Activated naive CD4-positive, alpha-beta T cell treated with anti-CD3 and anti-CD28 coated beads, Interleukin-2, amount 10 ng/mL, durations not matched to agents 7 days and 5 days (primary cell): ENCODE measurements around the gene LDLRAD3.

Experiments
- CTCF ChIA-PET: fragments of 350-600 bp; sonication (Branson Sonifier 250); formaldehyde crosslinking; loops from one replicate; lab custom pipeline; 2021; ENCODE audit warnings: antibody characterized with exemption; lab: Charles Lee
- DNase-seq: peaks from one replicate; pipeline ENCODE4 v3.0.0-alpha.2; 2020
- H3K27ac Mint-ChIP-seq: one replicate; pipeline ENCODE4 v1.8.0; 2021; ENCODE audit warnings: mild to moderate bottlenecking, moderate library complexity, mixed read lengths
- H3K27me3 Mint-ChIP-seq: one replicate; pipeline ENCODE4 v1.8.0; 2021; ENCODE audit warnings: mild to moderate bottlenecking, mixed read lengths
- H3K36me3 Mint-ChIP-seq: one replicate; pipeline ENCODE4 v1.8.0; 2021; ENCODE audit warnings: mixed read lengths
- H3K4me1 Mint-ChIP-seq: one replicate; pipeline ENCODE4 v1.8.0; 2021; ENCODE audit warnings: mixed read lengths
- H3K4me3 Mint-ChIP-seq: one replicate; pipeline ENCODE4 v1.8.0; 2021; ENCODE audit warnings: mild to moderate bottlenecking, moderate library complexity, mixed read lengths
- H3K9me3 Mint-ChIP-seq: one replicate; pipeline ENCODE4 v1.8.0; 2021; ENCODE audit warnings: mixed read lengths

The LDLRAD3 gene

GRCh38 chr11:36016709-36017108, 72.8 kb downstream of the LDLRAD3 start:
- H3K27me3 Mint-ChIP-seq = peaks cover 13% of the 10 kb centered on the region
- no peak overlapping the region for H3K27ac Mint-ChIP-seq
- no peaks in the 10 kb centered on the region for H3K9me3 Mint-ChIP-seq
- no peaks in the 10 kb centered on the region for H3K36me3 Mint-ChIP-seq
- no peaks in the 10 kb centered on the region for H3K4me1 Mint-ChIP-seq
- no peak overlapping the region for H3K4me3 Mint-ChIP-seq
- CTCF ChIA-PET = no interaction called here
- no peak for DNase-seq

- no peaks in the 10 kb centered on the region for H3K4me1 Mint-ChIP-seq
- no peaks in the 10 kb centered on the region for H3K36me3 Mint-ChIP-seq
- peaks cover 10% of the 10 kb centered on the region for H3K27me3 Mint-ChIP-seq
- no peak overlapping the region for H3K4me3 Mint-ChIP-seq
- DNase-seq = no peak
- H3K9me3 Mint-ChIP-seq = no peaks in the 10 kb centered on the region
- CTCF ChIA-PET = interaction anchor here (0.6 kb wide), 1 partner anchor 1585 kb away, joined by 3 read pairs; no protein-coding TSS in a partner anchor
- no peak overlapping the region for H3K27ac Mint-ChIP-seq
Measured at GRCh38 chr11:36019005-36019596, 75.2 kb downstream of the LDLRAD3 start.

GRCh38 chr11:36019722-36020121, 75.9 kb downstream of the LDLRAD3 start:
- CTCF ChIA-PET = no interaction called here
- peaks cover 6% of the 10 kb centered on the region for H3K27me3 Mint-ChIP-seq
- no peaks in the 10 kb centered on the region for H3K4me1 Mint-ChIP-seq
- H3K27ac Mint-ChIP-seq = no peak overlapping the region
- H3K4me3 Mint-ChIP-seq = no peak overlapping the region
- no peaks in the 10 kb centered on the region for H3K36me3 Mint-ChIP-seq
- no peak for DNase-seq
- H3K9me3 Mint-ChIP-seq = no peaks in the 10 kb centered on the region

- CTCF ChIA-PET = no interaction called here
- Mint-ChIP-seq H3K27me3 (no peaks in the 10 kb centered on the region), H3K4me3 (no peak overlapping the region), H3K9me3 (no peaks in the 10 kb centered on the region), H3K4me1 (no peaks in the 10 kb centered on the region), H3K27ac (no peak overlapping the region), H3K36me3 (no peaks in the 10 kb centered on the region)
- no peak for DNase-seq
Measured at GRCh38 chr11:36022882-36023281, 79.0 kb downstream of the LDLRAD3 start.

DNA sequence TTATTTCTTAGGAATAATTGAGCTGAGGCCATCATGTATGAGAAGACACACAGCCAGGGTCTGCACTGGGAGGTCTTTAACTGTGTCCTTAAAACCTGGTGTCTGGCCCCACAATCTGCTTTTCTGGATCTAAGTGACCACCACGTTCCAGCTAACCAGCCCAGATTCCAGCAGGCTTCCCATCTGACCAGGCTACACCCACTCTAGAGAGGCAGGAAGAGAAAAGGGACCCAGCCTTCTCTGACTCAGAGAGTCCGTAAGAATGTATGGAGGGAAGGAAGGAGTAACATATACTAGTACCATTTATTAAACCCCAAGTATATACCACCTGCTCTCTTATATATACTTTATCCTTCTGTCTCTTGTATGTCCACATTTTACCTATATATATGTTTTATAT, 80.1 kb downstream of the LDLRAD3 start:
- no peak overlapping the region for H3K4me3 Mint-ChIP-seq
- H3K4me1 Mint-ChIP-seq = no peaks in the 10 kb centered on the region
- no peaks in the 10 kb centered on the region for H3K36me3 Mint-ChIP-seq
- no peaks in the 10 kb centered on the region for H3K27me3 Mint-ChIP-seq
- CTCF ChIA-PET = interaction anchor here (1.6 kb wide), 1 partner anchor 18 kb away, joined by 5 read pairs; no protein-coding TSS in a partner anchor
- H3K27ac Mint-ChIP-seq = no peak overlapping the region
- no peak for DNase-seq
- H3K9me3 Mint-ChIP-seq = no peaks in the 10 kb centered on the region

DNA sequence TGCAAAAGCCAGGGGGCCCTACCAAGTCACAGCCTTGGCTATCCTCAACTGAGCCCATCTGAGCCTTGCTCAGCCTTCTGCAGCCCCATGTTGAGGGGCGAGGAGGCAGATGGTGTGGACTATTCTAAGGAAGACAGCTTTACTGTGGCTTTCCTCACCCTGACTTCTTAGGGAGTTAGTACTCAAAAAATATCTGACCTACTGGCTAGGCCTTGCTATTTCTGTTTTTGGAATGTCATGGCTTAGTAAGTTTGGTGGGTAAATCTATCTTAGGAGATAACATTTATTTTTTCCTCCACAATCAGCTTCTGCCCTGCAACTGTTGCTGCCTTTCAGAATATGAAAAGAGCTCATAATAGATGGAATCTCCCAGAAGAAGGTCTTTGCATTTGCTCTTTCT, 80.9 kb downstream of the LDLRAD3 start:
- no peak for DNase-seq
- Mint-ChIP-seq H3K36me3 (no peaks in the 10 kb centered on the region), H3K27ac (no peak overlapping the region), H3K4me1 (no peaks in the 10 kb centered on the region), H3K27me3 (no peaks in the 10 kb centered on the region), H3K4me3 (no peak overlapping the region), H3K9me3 (no peaks in the 10 kb centered on the region)
- CTCF ChIA-PET = interaction anchor here (1.6 kb wide), 1 partner anchor 17 kb away, joined by 5 read pairs; no protein-coding TSS in a partner anchor

DNA sequence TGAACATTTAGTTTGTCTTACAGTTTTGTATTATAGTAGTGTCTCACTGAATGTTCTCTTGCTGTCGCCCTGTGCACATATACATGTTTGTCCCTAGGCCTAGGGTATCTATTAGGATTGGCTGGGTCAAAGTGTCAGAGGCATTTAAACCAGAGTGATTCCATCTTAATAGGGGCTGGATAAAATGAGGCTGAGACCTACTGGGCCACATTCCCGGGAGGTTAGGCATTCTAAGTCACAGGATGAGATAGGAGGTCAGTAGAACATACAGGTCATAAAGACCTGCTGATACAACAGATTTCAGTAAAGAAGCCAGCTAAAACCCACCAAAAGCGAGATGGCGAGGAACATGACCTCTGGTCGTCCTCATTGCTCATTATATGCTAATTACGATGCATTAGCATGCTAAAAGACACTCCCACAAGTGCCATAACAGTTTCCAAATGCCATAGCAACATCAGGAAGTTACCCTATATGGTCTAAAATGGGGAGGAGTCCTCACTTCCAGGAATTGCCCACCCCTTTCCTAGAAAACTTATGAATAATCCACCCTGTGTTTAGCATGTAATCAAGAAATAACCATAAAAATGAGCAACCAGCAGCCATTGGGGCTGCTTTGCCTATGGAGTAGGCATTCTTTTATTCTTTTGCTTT, 82.6 kb downstream of the LDLRAD3 start:
- no peaks in the 10 kb centered on the region for H3K27me3 Mint-ChIP-seq
- CTCF ChIA-PET = no interaction called here
- no peaks in the 10 kb centered on the region for H3K4me1 Mint-ChIP-seq
- no peaks in the 10 kb centered on the region for H3K36me3 Mint-ChIP-seq
- no peaks in the 10 kb centered on the region for H3K9me3 Mint-ChIP-seq
- no peak overlapping the region for H3K4me3 Mint-ChIP-seq
- DNase-seq = no peak
- H3K27ac Mint-ChIP-seq = no peak overlapping the region

DNA sequence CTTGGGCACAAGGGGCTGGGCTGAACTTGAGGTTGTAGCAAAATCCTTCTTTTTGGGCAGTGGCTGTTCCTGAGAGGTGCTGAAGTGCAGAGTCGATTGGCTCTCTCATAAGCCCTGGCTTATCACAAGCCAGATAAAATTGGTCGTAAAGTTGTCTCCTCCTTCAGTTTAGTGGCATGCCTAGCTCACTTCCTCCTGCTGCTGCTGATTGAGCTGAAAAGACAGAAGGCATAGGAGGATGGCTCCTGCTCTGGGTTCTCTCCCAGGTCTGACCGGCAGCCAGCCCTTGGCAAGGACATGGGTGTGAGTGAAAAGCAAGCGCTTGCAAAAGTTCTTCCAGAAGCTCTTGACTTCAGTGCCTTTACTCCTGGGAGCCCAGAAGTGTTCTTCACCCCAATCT, 83.9 kb downstream of the LDLRAD3 start:
- Mint-ChIP-seq H3K27ac (no peak overlapping the region), H3K4me1 (no peaks in the 10 kb centered on the region), H3K9me3 (no peaks in the 10 kb centered on the region), H3K27me3 (no peaks in the 10 kb centered on the region), H3K4me3 (no peak overlapping the region), H3K36me3 (no peaks in the 10 kb centered on the region)
- CTCF ChIA-PET = no interaction called here
- no peak for DNase-seq

- no peaks in the 10 kb centered on the region for H3K9me3 Mint-ChIP-seq
- no peak overlapping the region for H3K4me3 Mint-ChIP-seq
- no peaks in the 10 kb centered on the region for H3K36me3 Mint-ChIP-seq
- no peak for DNase-seq
- no peak overlapping the region for H3K27ac Mint-ChIP-seq
- H3K27me3 Mint-ChIP-seq = peaks cover 4% of the 10 kb centered on the region
- CTCF ChIA-PET = no interaction called here
- no peaks in the 10 kb centered on the region for H3K4me1 Mint-ChIP-seq
Measured at GRCh38 chr11:36029616-36030015, 85.8 kb downstream of the LDLRAD3 start.

- CTCF ChIA-PET = no interaction called here
- H3K27ac Mint-ChIP-seq = no peak overlapping the region
- no peak for DNase-seq
- H3K4me1 Mint-ChIP-seq = no peaks in the 10 kb centered on the region
- no peaks in the 10 kb centered on the region for H3K36me3 Mint-ChIP-seq
- H3K9me3 Mint-ChIP-seq = no peaks in the 10 kb centered on the region
- peaks cover 4% of the 10 kb centered on the region for H3K27me3 Mint-ChIP-seq
- no peak overlapping the region for H3K4me3 Mint-ChIP-seq
Measured at GRCh38 chr11:36030731-36031281, 86.9 kb downstream of the LDLRAD3 start.

DNA sequence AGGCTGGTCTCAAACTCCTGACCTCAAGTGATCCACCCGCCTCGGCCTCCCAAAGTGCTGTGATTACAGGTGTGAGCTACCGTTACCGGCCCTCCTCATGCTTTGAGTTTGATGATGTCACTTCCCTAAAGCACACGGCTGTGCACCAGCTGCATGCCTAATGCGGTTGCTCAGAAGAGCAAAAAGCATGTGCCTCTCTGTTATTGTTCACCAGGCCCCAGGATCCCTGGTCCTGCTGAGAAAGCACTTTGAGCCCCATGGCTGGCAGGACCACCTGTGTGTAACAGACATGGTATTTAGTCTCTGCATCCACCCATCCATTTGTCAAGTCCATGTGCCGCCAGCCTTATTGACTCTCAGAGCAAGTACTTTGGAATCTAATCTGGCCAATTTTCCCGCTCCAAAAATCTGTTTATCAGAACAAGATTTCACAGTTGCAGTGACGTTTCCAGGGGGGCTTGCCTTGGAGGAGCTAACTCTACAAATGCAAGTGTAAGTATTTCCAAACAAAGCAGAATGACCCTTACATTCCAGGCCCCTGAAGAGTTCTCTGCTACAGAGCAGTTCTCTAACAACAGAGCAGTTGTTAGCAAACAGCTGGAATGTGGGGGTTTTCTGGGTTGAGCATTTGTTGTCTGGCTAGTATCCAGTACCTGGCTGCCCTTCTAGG, 89.4 kb downstream of the LDLRAD3 start:
- Mint-ChIP-seq H3K27ac (no peak overlapping the region), H3K9me3 (no peaks in the 10 kb centered on the region), H3K4me3 (no peak overlapping the region), H3K4me1 (no peaks in the 10 kb centered on the region), H3K27me3 (peaks cover 4% of the 10 kb centered on the region), H3K36me3 (no peaks in the 10 kb centered on the region)
- DNase-seq = no peak
- CTCF ChIA-PET = no interaction called here

DNA sequence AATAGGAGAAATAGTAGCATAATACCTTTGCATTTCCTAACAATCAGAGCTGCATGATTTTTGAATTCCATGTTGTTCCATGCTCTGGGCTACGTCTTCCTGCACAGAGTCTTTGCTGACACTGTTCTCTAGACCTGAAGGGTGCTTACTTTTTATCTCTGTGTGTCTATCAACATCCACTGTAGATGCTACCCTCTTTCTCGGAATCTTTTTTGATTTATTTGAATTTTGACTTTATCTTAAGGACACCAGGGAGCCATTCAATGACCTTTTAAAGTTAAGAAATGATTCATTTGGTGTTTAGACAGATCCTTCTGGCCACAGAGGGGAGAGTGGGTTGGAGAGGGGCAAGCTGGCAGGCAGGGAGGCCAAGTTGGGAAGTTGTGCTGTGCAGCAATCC, 90.1 kb downstream of the LDLRAD3 start:
- no peak for DNase-seq
- H3K4me1 Mint-ChIP-seq = no peaks in the 10 kb centered on the region
- H3K36me3 Mint-ChIP-seq = no peaks in the 10 kb centered on the region
- H3K27ac Mint-ChIP-seq = no peak overlapping the region
- H3K9me3 Mint-ChIP-seq = no peaks in the 10 kb centered on the region
- peaks cover 4% of the 10 kb centered on the region for H3K27me3 Mint-ChIP-seq
- H3K4me3 Mint-ChIP-seq = no peak overlapping the region
- CTCF ChIA-PET = no interaction called here

GRCh38 chr11:36034551-36035331, 90.9 kb downstream of the LDLRAD3 start:
- Mint-ChIP-seq H3K4me1 (no peaks in the 10 kb centered on the region), H3K4me3 (no peak overlapping the region), H3K36me3 (no peaks in the 10 kb centered on the region), H3K27ac (no peak overlapping the region), H3K9me3 (no peaks in the 10 kb centered on the region), H3K27me3 (peaks cover 4% of the 10 kb centered on the region)
- CTCF ChIA-PET = no interaction called here
- no peak for DNase-seq

DNA sequence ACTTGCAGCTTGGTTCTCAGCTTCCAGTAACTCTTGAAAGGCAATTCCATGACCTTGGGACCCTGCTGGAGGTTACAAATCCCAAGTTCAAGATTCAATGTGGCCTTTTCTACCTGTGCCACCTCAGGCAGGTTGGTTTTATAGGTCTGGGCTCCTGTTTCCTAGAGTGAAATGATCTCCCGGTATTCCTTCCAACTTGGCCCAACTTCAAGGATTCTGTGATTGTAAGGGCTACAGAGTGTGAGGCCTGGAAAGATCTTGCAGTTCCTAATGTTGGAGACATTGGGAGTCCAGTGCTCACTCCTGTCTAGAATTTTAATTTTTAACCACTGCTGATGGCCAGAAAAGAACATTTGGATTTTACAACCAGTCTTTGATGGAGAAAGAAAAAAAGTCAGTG, 91.6 kb downstream of the LDLRAD3 start:
- CTCF ChIA-PET = no interaction called here
- Mint-ChIP-seq H3K9me3 (no peaks in the 10 kb centered on the region), H3K4me3 (no peak overlapping the region), H3K4me1 (no peaks in the 10 kb centered on the region), H3K36me3 (no peaks in the 10 kb centered on the region), H3K27ac (no peak overlapping the region), H3K27me3 (peaks cover 9% of the 10 kb centered on the region)
- DNase-seq = no peak
